ENCODE results near the gene HSPA12A.

DNA sequence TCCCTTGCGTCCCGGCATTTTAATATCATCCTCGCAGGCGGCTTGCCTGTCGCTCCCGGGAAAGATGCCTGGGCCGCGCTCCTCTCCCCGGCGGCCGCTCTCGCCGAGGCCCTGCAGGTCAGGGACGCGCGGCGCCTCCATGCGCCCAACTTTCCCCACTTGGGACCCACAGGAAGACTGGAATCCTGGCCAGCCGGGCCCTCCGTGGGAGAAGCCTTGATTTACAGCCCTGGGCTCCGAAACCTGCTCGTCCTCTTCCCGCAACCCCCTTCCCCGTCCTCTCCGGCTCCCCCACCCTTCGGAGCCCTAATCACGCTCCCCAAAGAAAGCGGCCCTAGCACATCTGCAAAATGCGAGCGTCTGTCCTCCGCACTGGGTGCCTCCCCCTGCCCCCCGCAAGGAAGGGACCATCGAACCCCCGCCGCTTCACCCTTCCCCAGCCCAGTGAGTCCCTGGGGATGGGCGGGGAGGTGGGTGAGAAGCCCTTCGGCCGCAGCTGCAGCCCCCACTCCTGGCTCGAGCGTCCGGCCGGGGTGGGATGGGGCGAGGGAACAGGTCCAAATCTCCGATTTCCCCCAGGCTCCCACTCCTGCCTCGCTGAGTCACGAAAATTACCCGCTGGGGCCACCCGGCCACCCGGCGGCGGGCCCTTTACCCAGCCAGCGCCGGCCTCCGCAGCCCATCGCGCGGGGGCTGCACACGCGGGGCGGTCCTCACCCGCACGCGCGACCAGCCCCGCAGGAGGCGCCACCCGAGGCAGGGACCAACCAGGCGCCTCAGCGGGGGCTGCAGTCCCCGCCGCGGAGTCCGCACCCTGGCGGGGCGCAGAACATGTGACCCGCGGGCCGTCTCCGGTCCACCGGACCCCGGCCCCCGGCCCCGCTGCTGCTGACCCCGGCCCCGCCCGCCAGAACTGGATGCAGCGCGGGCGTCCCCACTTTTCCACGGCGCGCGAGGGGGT is 695 bp downstream of the HSPA12A start:
- TF ChIP-seq, protein P1, sequence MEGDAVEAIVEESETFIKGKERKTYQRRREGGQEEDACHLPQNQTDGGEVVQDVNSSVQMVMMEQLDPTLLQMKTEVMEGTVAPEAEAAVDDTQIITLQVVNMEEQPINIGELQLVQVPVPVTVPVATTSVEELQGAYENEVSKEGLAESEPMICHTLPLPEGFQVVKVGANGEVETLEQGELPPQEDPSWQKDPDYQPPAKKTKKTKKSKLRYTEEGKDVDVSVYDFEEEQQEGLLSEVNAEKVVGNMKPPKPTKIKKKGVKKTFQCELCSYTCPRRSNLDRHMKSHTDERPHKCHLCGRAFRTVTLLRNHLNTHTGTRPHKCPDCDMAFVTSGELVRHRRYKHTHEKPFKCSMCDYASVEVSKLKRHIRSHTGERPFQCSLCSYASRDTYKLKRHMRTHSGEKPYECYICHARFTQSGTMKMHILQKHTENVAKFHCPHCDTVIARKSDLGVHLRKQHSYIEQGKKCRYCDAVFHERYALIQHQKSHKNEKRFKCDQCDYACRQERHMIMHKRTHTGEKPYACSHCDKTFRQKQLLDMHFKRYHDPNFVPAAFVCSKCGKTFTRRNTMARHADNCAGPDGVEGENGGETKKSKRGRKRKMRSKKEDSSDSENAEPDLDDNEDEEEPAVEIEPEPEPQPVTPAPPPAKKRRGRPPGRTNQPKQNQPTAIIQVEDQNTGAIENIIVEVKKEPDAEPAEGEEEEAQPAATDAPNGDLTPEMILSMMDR (IDR thresholded peaks at IDR 0.05), result peak in 1 of 4 experiments; percentile 3
- TF ChIP-seq POLR2AphosphoS5 (IDR thresholded peaks at IDR 0.05) (no peak), POLR2A (IDR thresholded peaks at IDR 0.05) (no peak)

Data from prostate gland (tissue), 2 donors.